CD4-positive, alpha-beta T cell treated with Interleukin-10 for 1 hour (primary cell): ENCODE results near the gene RGS6.

ENCODE experiments used
- DNase-seq: peaks from one replicate; pipeline ENCODE4 v3.0.0-alpha.2; 2020

RGS6 gene

GRCh38 chr14:71947947-71948500 is 15.8 kb downstream of the RGS6 start:
- DNase-seq: no peak

GRCh38 chr14:71952381-71953363 is 20.4 kb downstream of the RGS6 start:
- no peak for DNase-seq

- no peak for DNase-seq
Measured at GRCh38 chr14:71956920-71957563, 24.8 kb downstream of the RGS6 start.

GRCh38 chr14:71959055-71959454 is 26.8 kb downstream of the RGS6 start:
- DNase-seq: no peak

GRCh38 chr14:71960494-71961353 is 28.5 kb downstream of the RGS6 start:
- no peak for DNase-seq

- no peak for DNase-seq
Measured at GRCh38 chr14:71961972-71962371, 29.7 kb downstream of the RGS6 start.

- DNase-seq: no peak
Measured at GRCh38 chr14:71964716-71965115, 32.5 kb downstream of the RGS6 start.

- DNase-seq: no peak
Measured at GRCh38 chr14:71966528-71966927, 34.3 kb downstream of the RGS6 start.

- DNase-seq: no peak
Measured at GRCh38 chr14:71967704-71968103, 35.5 kb downstream of the RGS6 start.

GRCh38 chr14:71970272-71970671 is 38.0 kb downstream of the RGS6 start:
- no peak for DNase-seq

GRCh38 chr14:71985538-71986189 is 53.4 kb downstream of the RGS6 start:
- DNase-seq: no peak

GRCh38 chr14:71988476-71988875 is 56.2 kb downstream of the RGS6 start:
- DNase-seq: no peak

GRCh38 chr14:71988939-71989338 is 56.7 kb downstream of the RGS6 start:
- DNase-seq: no peak

- DNase-seq: no peak
Measured at GRCh38 chr14:71994416-71994815, 62.2 kb downstream of the RGS6 start.

- DNase-seq: no peak
Measured at GRCh38 chr14:71995741-71996140, 63.5 kb downstream of the RGS6 start.

- DNase-seq: no peak
Measured at GRCh38 chr14:71996610-71997009, 64.4 kb downstream of the RGS6 start.

GRCh38 chr14:72000907-72001306 is 68.7 kb downstream of the RGS6 start:
- DNase-seq: no peak

GRCh38 chr14:72002731-72003130 is 70.5 kb downstream of the RGS6 start:
- DNase-seq: no peak

GRCh38 chr14:72008666-72009065 is 76.4 kb downstream of the RGS6 start:
- no peak for DNase-seq

- no peak for DNase-seq
Measured at GRCh38 chr14:72010474-72010873, 78.2 kb downstream of the RGS6 start.

GRCh38 chr14:72013721-72014345 is 81.6 kb downstream of the RGS6 start:
- DNase-seq: no peak

- DNase-seq: no peak
Measured at GRCh38 chr14:72014486-72014885, 82.3 kb downstream of the RGS6 start.
